Natural killer cell (primary cell): Measurements from ENCODE around the gene CDH13. TPM values are rescaled to one million over a fixed set of nuclear protein-coding genes. Genes with fewer than 3 reads are reported as not detected.

Experiments
- ATAC-seq, 3 donors: fragments of 150-1000 bp in 2 of 3; fragments of 200-7000 bp in 1 of 3; cut with Tn5 transposase; 1 replicate in 1 of 3; 2 replicates in 2 of 3; pipeline ENCODE4 v1.10.0; 2021; ENCODE audit warnings: mild to moderate bottlenecking in 2 of 3, moderate library complexity in 2 of 3
- DNase-seq, 2 donors: peaks; one replicate each; pipeline versions ENCODE4 v3.0.0 to v3.0.0-alpha.2; 2013 to 2021; ENCODE audit warnings: mixed read lengths in 1 of 2
- H3K27ac ChIP-seq: one replicate; pipeline ENCODE4 v1.5.1; 2013; ENCODE audit warnings: mild to moderate bottlenecking, low read length
- H3K27me3 ChIP-seq: one replicate; pipeline ENCODE4 v1.6.1; 2013; ENCODE audit warnings: low read length; ENCODE audit not compliant: control insufficient read depth, insufficient read depth
- H3K36me3 ChIP-seq: one replicate; pipeline ENCODE4 v1.6.1; 2013; ENCODE audit warnings: low read length; ENCODE audit not compliant: control insufficient read depth, insufficient read depth
- H3K4me1 ChIP-seq: one replicate; pipeline ENCODE4 v1.6.1; 2013; ENCODE audit warnings: low read length; ENCODE audit not compliant: control insufficient read depth, insufficient read depth
- H3K4me3 ChIP-seq: one replicate; pipeline ENCODE4 v1.5.1; 2013; ENCODE audit warnings: low read length
- H3K9me3 ChIP-seq: one replicate; pipeline ENCODE4 v1.6.1; 2013; ENCODE audit warnings: low read length; ENCODE audit not compliant: control insufficient read depth, insufficient read depth
- H3K27ac Mint-ChIP-seq, 2 donors: one replicate each; pipeline ENCODE4 v1.8.0; 2022; ENCODE audit warnings: mild to moderate bottlenecking in 2 of 2, mixed read lengths in 2 of 2, moderate library complexity in 1 of 2
- H3K27me3 Mint-ChIP-seq, 2 donors: one replicate each; pipeline ENCODE4 v1.8.0; 2022; ENCODE audit warnings: low read depth in 2 of 2, mixed read lengths in 2 of 2
- H3K36me3 Mint-ChIP-seq: one replicate; pipeline ENCODE4 v1.8.0; 2022; ENCODE audit warnings: mixed read lengths
- H3K4me1 Mint-ChIP-seq, 2 donors: one replicate each; pipeline ENCODE4 v1.8.0; 2022; ENCODE audit warnings: mixed read lengths in 2 of 2
- H3K4me3 Mint-ChIP-seq: one replicate; pipeline ENCODE4 v1.8.0; 2022; ENCODE audit warnings: mild to moderate bottlenecking, moderate library complexity, mixed read lengths
- H3K9me3 Mint-ChIP-seq, 2 donors: one replicate each; pipeline ENCODE4 v1.8.0; 2022; ENCODE audit warnings: mixed read lengths in 2 of 2
- CTCF ChIP-seq: fragments of 200-600 bp; IDR thresholded peaks from one replicate; pipeline ENCODE4 v1.8.0; 2022; ENCODE audit warnings: antibody characterized with exemption
- WGBS: methylation state at CpG from one replicate; pipeline ENCODE4 v1.1.7; 2013; ENCODE audit warnings: missing lambda C conversion rate; ENCODE audit not compliant: insufficient coverage; 5-methylcytosine and 5-hydroxymethylcytosine counted together
- intact Hi-C: fragments of 100-400 bp; cut with micrococcal nuclease; formaldehyde crosslinking; loops from one replicate; pipeline ENCODE4 v1.14.2; 2022
- total RNA-seq, 4 donors: library from RNA; stranded (reverse); fragments of 120-200 nt in 1 of 4; gene quantifications; one replicate each; pipeline versions ENCODE4 v1.2.3 to v1.2.4, GENCODE V29; 2013 to 2022

CDH13 gene
- total RNA-seq, 3 donors from 2014 or later (not counting 1 experiment from before 2014, with no cell fraction given) = not detected

GRCh38 chr16:82796047-82796446 lies 169.3 kb downstream of the CDH13 start:
- H3K27me3 ChIP-seq = no peaks in the 10 kb centered on the region
- no peaks in the 10 kb centered on the region for H3K36me3 Mint-ChIP-seq
- H3K4me1 Mint-ChIP-seq = no peaks in the 10 kb centered on the region
- no peak overlapping the region for H3K4me3 ChIP-seq
- no peaks in the 10 kb centered on the region for H3K4me1 ChIP-seq
- 92% methylated on average over 1 of the region's 3 CpGs for WGBS
- no peak overlapping the region for H3K27ac Mint-ChIP-seq
- no peak for ATAC-seq
- no peaks in the 10 kb centered on the region for H3K9me3 ChIP-seq
- no peak overlapping the region for H3K4me3 Mint-ChIP-seq
- no peaks in the 10 kb centered on the region for H3K9me3 Mint-ChIP-seq
- no peak for DNase-seq
- TF ChIP-seq CTCF = no peak
- H3K27ac ChIP-seq = no peak overlapping the region
- H3K27me3 Mint-ChIP-seq = peaks cover 0 to 4% of the 10 kb centered on the region in 2 donors
- intact Hi-C loops = no loop called here
- H3K36me3 ChIP-seq = no peaks in the 10 kb centered on the region

- H3K9me3 ChIP-seq = no peaks in the 10 kb centered on the region
- Mint-ChIP-seq H3K27ac (no peak overlapping the region), H3K4me3 (no peak overlapping the region), H3K27me3 (peaks cover 20% of the 10 kb centered on the region in 2 donors), H3K9me3 (no peaks in the 10 kb centered on the region), H3K4me1 (no peaks in the 10 kb centered on the region), H3K36me3 (no peaks in the 10 kb centered on the region)
- no peaks in the 10 kb centered on the region for H3K36me3 ChIP-seq
- no peak overlapping the region for H3K4me3 ChIP-seq
- H3K4me1 ChIP-seq = no peaks in the 10 kb centered on the region
- no peak for ATAC-seq
- no peak for TF ChIP-seq CTCF
- H3K27me3 ChIP-seq = peaks cover 3% of the 10 kb centered on the region
- no peak overlapping the region for H3K27ac ChIP-seq
- DNase-seq = no peak
- 79% methylated on average over 3 of the region's 4 CpGs for WGBS
- intact Hi-C loops = no loop called here
Observed at GRCh38 chr16:82801361-82801760, 174.6 kb downstream of the CDH13 start.

DNA sequence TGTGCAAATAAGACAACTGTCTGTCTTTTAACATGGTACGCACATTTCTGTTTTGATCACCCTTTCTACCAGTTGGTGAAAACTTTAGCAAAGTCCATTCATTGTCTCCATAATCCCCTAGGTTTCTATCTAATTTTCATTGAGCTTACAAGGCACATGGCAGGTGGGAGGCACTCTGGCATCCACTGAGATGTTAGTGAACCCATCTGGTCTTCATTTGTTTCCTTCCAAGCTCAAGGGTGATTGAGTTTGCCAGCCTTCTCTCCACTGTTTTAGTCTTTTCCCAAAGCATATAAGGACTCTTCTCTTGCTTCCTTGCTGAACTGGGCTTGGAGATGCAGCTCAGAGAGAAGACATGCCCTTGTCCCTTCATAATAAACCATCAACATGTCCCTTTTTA lies 179.1 kb downstream of the CDH13 start:
- Histone ChIP-seq H3K27me3 (peaks cover 3% of the 10 kb centered on the region), H3K27ac (no peak overlapping the region), H3K4me1 (no peaks in the 10 kb centered on the region), H3K9me3 (no peaks in the 10 kb centered on the region), H3K4me3 (no peak overlapping the region), H3K36me3 (no peaks in the 10 kb centered on the region)
- Mint-ChIP-seq H3K27me3 (peaks cover 31 to 49% of the 10 kb centered on the region in 2 donors), H3K4me3 (no peak overlapping the region), H3K27ac (no peak overlapping the region), H3K4me1 (no peaks in the 10 kb centered on the region), H3K9me3 (no peaks in the 10 kb centered on the region), H3K36me3 (no peaks in the 10 kb centered on the region)
- no peak for DNase-seq
- intact Hi-C loops = no loop called here
- no peak for TF ChIP-seq CTCF
- 100% methylated on average over 1 of the region's 1 CpG for WGBS
- no peak for ATAC-seq

DNA sequence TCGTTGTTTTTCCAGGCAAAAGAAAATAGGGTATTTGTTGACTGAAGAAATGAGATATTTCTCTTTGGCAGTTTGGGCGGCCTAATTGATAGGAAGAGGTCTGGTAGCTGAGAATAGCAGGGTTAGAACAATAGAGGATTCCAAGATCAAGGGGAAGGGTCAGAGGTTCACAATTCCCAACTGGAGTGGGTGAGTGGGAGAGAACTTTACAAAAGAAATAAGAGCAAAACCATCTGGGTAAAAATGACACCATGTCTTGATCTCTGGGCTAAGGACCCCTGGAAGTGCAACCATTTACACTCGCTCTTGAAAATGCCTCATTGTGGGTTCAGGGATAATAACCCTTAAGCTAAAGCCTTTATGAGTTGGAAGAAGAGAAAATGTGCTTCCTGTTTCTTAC lies 180.5 kb downstream of the CDH13 start:
- ATAC-seq = no peak
- H3K4me3 Mint-ChIP-seq = no peak overlapping the region

More for the DNA sequence above, 180.5 kb downstream of the CDH13 start:
- peaks cover 0 to 3% of the 10 kb centered on the region in 2 donors for H3K9me3 Mint-ChIP-seq
- peaks cover 29 to 60% of the 10 kb centered on the region in 2 donors for H3K27me3 Mint-ChIP-seq
- intact Hi-C loops = no loop called here
- no peak overlapping the region for H3K27ac Mint-ChIP-seq
- TF ChIP-seq CTCF = no peak
- no peaks in the 10 kb centered on the region for H3K36me3 Mint-ChIP-seq
- Histone ChIP-seq H3K36me3 (no peaks in the 10 kb centered on the region), H3K4me1 (no peaks in the 10 kb centered on the region), H3K27me3 (peaks cover 3% of the 10 kb centered on the region), H3K27ac (no peak overlapping the region), H3K9me3 (no peaks in the 10 kb centered on the region), H3K4me3 (no peak overlapping the region)
- no peak for DNase-seq
- 46% methylated on average over 3 of the region's 3 CpGs for WGBS
- peaks cover 0 to 3% of the 10 kb centered on the region in 2 donors for H3K4me1 Mint-ChIP-seq
